Right cardiac atrium (tissue), 5 donors: ENCODE data around the gene ZNF521. TPM values are rescaled to one million over a fixed set of nuclear protein-coding genes. Genes with fewer than 3 reads are reported as not detected.

Source experiments
- ATAC-seq, 2 donors: fragments of 200-7000 bp; cut with Tn5 transposase; one replicate each; pipeline versions ENCODE4 v1.8.0 to v1.9.1; 2020; ENCODE audit warnings: moderate library complexity in 2 of 2, mild to moderate bottlenecking in 1 of 2
- DNase-seq, 3 donors: peaks; one replicate each; pipeline ENCODE4 v3.0.0-alpha.2; 2020
- H3K27ac ChIP-seq: one replicate; pipeline ENCODE4 v1.5.1; 2013; ENCODE audit warnings: mild to moderate bottlenecking, low read length, control low read depth, moderate library complexity
- H3K27me3 ChIP-seq: one replicate; pipeline ENCODE4 v1.6.1; 2013; ENCODE audit not compliant: control insufficient read depth, insufficient read depth
- H3K4me1 ChIP-seq: one replicate; pipeline ENCODE4 v1.6.1; 2013; ENCODE audit warnings: low read length; ENCODE audit not compliant: control insufficient read depth, insufficient read depth
- H3K4me3 ChIP-seq: one replicate; pipeline ENCODE4 v1.5.1; 2013; ENCODE audit warnings: low read length, control low read depth
- H3K9me3 ChIP-seq: one replicate; pipeline ENCODE4 v1.6.1; 2013; ENCODE audit warnings: low read length; ENCODE audit not compliant: control insufficient read depth
- WGBS: extraction: QIAGEN DNeasy Blood & Tissue Kit; methylation state at CpG from one replicate; pipeline ENCODE4 v1.1.7; 2013; 5-methylcytosine and 5-hydroxymethylcytosine counted together
- intact Hi-C, 4 donors: fragments of 100-400 bp; cut with DNase I; formaldehyde crosslinking; loops; one replicate each; pipeline versions ENCODE4 v1.11.0 to v1.14.0; 2022 to 2023
- polyA plus RNA-seq: library from polyadenylated mRNA; stranded (reverse); fragments of 200-250 nt; gene quantifications from one replicate; pipeline ENCODE4 v1.2.3, GENCODE V29; 2013
- total RNA-seq, 4 donors: library from RNA; stranded (reverse); fragmentation: NEBNext Ultra II Directional; extraction: Animal tissue kit (Norgen Biotek cat#: 25700); gene quantifications; one replicate each; pipeline ENCODE4 v1.2.1, GENCODE V29; 2021
- donor health status: healthy with polysubstance abuse.
- donor health status: DM: no; HTN: yes; CAD: no.
- donor health status: DM: no; HTN: no; CAD: no.
- donor health status: DM: no; HTN: yes; CAD: no; lungs with severe emphysema.
- donor health status: DM: yes; HTN: yes; CAD: no.

ZNF521 gene
- total and polyA plus RNA-seq, 5 donors = 7.2 to 54.5 (median 38.8) TPM

GRCh38 chr18:25251068-25251467, 100.9 kb downstream of the ZNF521 start:
- H3K27me3 ChIP-seq = no peaks in the 10 kb centered on the region
- no peak overlapping the region for H3K4me3 ChIP-seq
- no peak for ATAC-seq
- peaks cover 2% of the 10 kb centered on the region for H3K4me1 ChIP-seq
- WGBS = 72% methylated on average over 4 of the region's 4 CpGs
- no peak overlapping the region for H3K27ac ChIP-seq
- no peaks in the 10 kb centered on the region for H3K9me3 ChIP-seq
- intact Hi-C loops = no loop called here
- DNase-seq = no peak

GRCh38 chr18:25250474-25250851, 101.5 kb downstream of the ZNF521 start:
- ATAC-seq (no peak), DNase-seq (no peak)
- Histone ChIP-seq H3K4me1 (peaks cover 2% of the 10 kb centered on the region), H3K27ac (no peak overlapping the region), H3K9me3 (no peaks in the 10 kb centered on the region), H3K4me3 (no peak overlapping the region), H3K27me3 (no peaks in the 10 kb centered on the region)
- WGBS = 27% methylated on average over 3 of the region's 3 CpGs
- intact Hi-C loops = no loop called here

GRCh38 chr18:25248755-25249154, 103.2 kb downstream of the ZNF521 start:
- H3K27me3 ChIP-seq = no peaks in the 10 kb centered on the region
- H3K4me1 ChIP-seq = peaks cover 4% of the 10 kb centered on the region
- 88% methylated on average over 2 of the region's 2 CpGs for WGBS
- intact Hi-C loops = no loop called here
- no peak for ATAC-seq
- no peak overlapping the region for H3K4me3 ChIP-seq
- H3K27ac ChIP-seq = no peak overlapping the region
- no peaks in the 10 kb centered on the region for H3K9me3 ChIP-seq
- no peak for DNase-seq

GRCh38 chr18:25247725-25248124, 104.2 kb downstream of the ZNF521 start:
- DNase-seq = no peak
- H3K27ac ChIP-seq = no peak overlapping the region
- peaks cover 4% of the 10 kb centered on the region for H3K4me1 ChIP-seq
- H3K27me3 ChIP-seq = no peaks in the 10 kb centered on the region
- ATAC-seq = no peak
- H3K4me3 ChIP-seq = no peak overlapping the region
- intact Hi-C loops = no loop called here
- H3K9me3 ChIP-seq = no peaks in the 10 kb centered on the region

- intact Hi-C loops = no loop called here
Measured at GRCh38 chr18:25244924-25245698, 106.9 kb downstream of the ZNF521 start.

GRCh38 chr18:25244170-25244569, 107.8 kb downstream of the ZNF521 start:
- H3K9me3 ChIP-seq = no peaks in the 10 kb centered on the region
- intact Hi-C loops = no loop called here
- H3K27ac ChIP-seq = no peak overlapping the region
- ATAC-seq (no peak), DNase-seq (no peak)
- H3K27me3 ChIP-seq = no peaks in the 10 kb centered on the region
- H3K4me3 ChIP-seq = no peak overlapping the region
- peaks cover 4% of the 10 kb centered on the region for H3K4me1 ChIP-seq

More at GRCh38 chr18:25244924-25245698, 106.9 kb downstream of the ZNF521 start:
- no peak overlapping the region for H3K27ac ChIP-seq
- H3K4me1 ChIP-seq = peaks cover 4% of the 10 kb centered on the region
- no peaks in the 10 kb centered on the region for H3K27me3 ChIP-seq
- no peaks in the 10 kb centered on the region for H3K9me3 ChIP-seq
- H3K4me3 ChIP-seq = no peak overlapping the region
- DNase-seq = no peak
- ATAC-seq = no peak
- 90% methylated on average over 4 of the region's 4 CpGs for WGBS

- 79% methylated on average over 1 of the region's 1 CpG for WGBS
- ATAC-seq (no peak), DNase-seq (no peak)
- no peaks in the 10 kb centered on the region for H3K27me3 ChIP-seq
- no peak overlapping the region for H3K4me3 ChIP-seq
- peaks cover 4% of the 10 kb centered on the region for H3K4me1 ChIP-seq
- H3K27ac ChIP-seq = no peak overlapping the region
- H3K9me3 ChIP-seq = no peaks in the 10 kb centered on the region
- intact Hi-C loops = no loop called here
Measured at GRCh38 chr18:25243754-25244153, 108.2 kb downstream of the ZNF521 start.

- Histone ChIP-seq H3K27ac (no peak overlapping the region), H3K4me3 (no peak overlapping the region), H3K9me3 (no peaks in the 10 kb centered on the region), H3K4me1 (peaks cover 4% of the 10 kb centered on the region), H3K27me3 (no peaks in the 10 kb centered on the region)
- DNase-seq (no peak), ATAC-seq (no peak)
- intact Hi-C loops = no loop called here
- WGBS = 81% methylated on average over 2 of the region's 2 CpGs
Measured at GRCh38 chr18:25243257-25243656, 108.7 kb downstream of the ZNF521 start.

GRCh38 chr18:25240420-25240770, 111.6 kb downstream of the ZNF521 start:
- intact Hi-C loops = no loop called here
- 60% methylated on average over 5 of the region's 5 CpGs for WGBS
- DNase-seq = no peak
- H3K4me1 ChIP-seq = peaks cover 2% of the 10 kb centered on the region
- no peaks in the 10 kb centered on the region for H3K27me3 ChIP-seq
- no peak overlapping the region for H3K27ac ChIP-seq
- H3K4me3 ChIP-seq = no peak overlapping the region
- no peaks in the 10 kb centered on the region for H3K9me3 ChIP-seq
- ATAC-seq = peak in 1 of 2 donors; percentile 7

GRCh38 chr18:25239581-25240419, 112.2 kb downstream of the ZNF521 start:
- intact Hi-C loops = loop anchor here in 1 of 4 donors (10.0 kb wide), 2 partner anchors 45 to 105 kb away; no protein-coding TSS in a partner anchor
- Histone ChIP-seq H3K4me1 (peaks cover 4% of the 10 kb centered on the region), H3K4me3 (no peak overlapping the region), H3K9me3 (no peaks in the 10 kb centered on the region), H3K27me3 (no peaks in the 10 kb centered on the region), H3K27ac (no peak overlapping the region)
- no peak for DNase-seq
- peak; percentile 41 to 48 for ATAC-seq
- 29% methylated on average over 5 of the region's 5 CpGs for WGBS

- Histone ChIP-seq H3K4me1 (peaks cover 4% of the 10 kb centered on the region), H3K27me3 (no peaks in the 10 kb centered on the region), H3K27ac (no peak overlapping the region), H3K9me3 (no peaks in the 10 kb centered on the region), H3K4me3 (no peak overlapping the region)
- WGBS = 51% methylated on average over 3 of the region's 3 CpGs
- intact Hi-C loops = loop anchor here in 1 of 4 donors (10.0 kb wide), 2 partner anchors 46 to 106 kb away; no protein-coding TSS in a partner anchor
- ATAC-seq (no peak), DNase-seq (no peak)
Measured at GRCh38 chr18:25239151-25239550, 112.8 kb downstream of the ZNF521 start.
